IMR-90 (cell line): ENCODE results near the gene GOLIM4. TPM values are rescaled to one million over a fixed set of nuclear protein-coding genes. Genes with fewer than 3 reads are reported as not detected.

Experiments
- ATAC-seq: fragments of 200-7000 bp; cut with Tn5 transposase; 2 replicates; pipeline ENCODE4 v1.9.1; 2020; ENCODE audit warnings: low read depth, mild to moderate bottlenecking, moderate library complexity
- BruUV-seq: library from RNA; stranded (reverse); fragments of 400-500 nt; replicated peaks from 2 replicates; lab custom pipeline; 2021; lab: Mats Ljungman, UMichigan
- CTCF ChIA-PET: fragments of 300-600 bp; formaldehyde crosslinking; extraction: SDS; loops from one replicate; lab custom pipeline; 2021; ENCODE audit warnings: antibody characterized with exemption; lab: Yijun Ruan, JAX
- POLR2A ChIA-PET: fragments of 300-600 bp; sonication (Branson Sonifier 250); formaldehyde crosslinking; loops from one replicate; lab custom pipeline; 2022; ENCODE audit warnings: antibody characterized with exemption; ENCODE audit not compliant: unreplicated experiment; lab: Charles Lee
- DNase-seq: peaks from one replicate; pipeline ENCODE4 v3.0.0; 2013
- H2AFZ ChIP-seq: replicated peaks from 2 replicates; pipeline ENCODE3; 2013; ENCODE audit warnings: low read length, mild to moderate bottlenecking; ENCODE audit not compliant: poor library complexity
- H2AK5ac ChIP-seq: 2 replicates; pipeline ENCODE4 v1.6.1; 2013; ENCODE audit warnings: low read depth, low read length, inconsistent platforms
- H2AK9ac ChIP-seq: replicated peaks from 2 replicates; pipeline ENCODE3; 2013; ENCODE audit warnings: mild to moderate bottlenecking, low read depth, low read length, moderate library complexity; ENCODE audit not compliant: poor library complexity
- H2BK120ac ChIP-seq: 2 replicates; pipeline ENCODE4 v1.6.1; 2013; ENCODE audit warnings: low read depth, low read length, inconsistent platforms
- H2BK15ac ChIP-seq: 3 replicates; pipeline ENCODE4 v1.6.1; 2013; ENCODE audit warnings: low read depth, low read length, inconsistent platforms
- H2BK20ac ChIP-seq: 2 replicates; pipeline ENCODE4 v1.6.1; 2013; ENCODE audit warnings: low read depth, mild to moderate bottlenecking, inconsistent platforms, low read length, moderate library complexity
- H2BK5ac ChIP-seq: 2 replicates; pipeline ENCODE4 v1.6.1; 2013; ENCODE audit warnings: mild to moderate bottlenecking, low read depth, low read length, inconsistent platforms; ENCODE audit not compliant: poor library complexity, severe bottlenecking
- H3K14ac ChIP-seq: replicated peaks from 2 replicates; pipeline ENCODE4 v1.6.1; 2013; ENCODE audit warnings: low read depth, low read length, inconsistent platforms
- H3K18ac ChIP-seq: 2 replicates; pipeline ENCODE4 v1.6.1; 2013; ENCODE audit warnings: low read depth, low read length, control low read depth
- H3K23ac ChIP-seq: 2 replicates; pipeline ENCODE4 v1.6.1; 2013; ENCODE audit warnings: low read depth, low read length, inconsistent platforms
- H3K27ac ChIP-seq: 2 replicates; pipeline ENCODE4 v1.5.1; 2013; ENCODE audit warnings: mild to moderate bottlenecking, control low read depth, low read length; ENCODE audit not compliant: insufficient read depth
- H3K27me3 ChIP-seq: 2 replicates; pipeline ENCODE4 v1.6.1; 2013; ENCODE audit warnings: low read length; ENCODE audit not compliant: control insufficient read depth, insufficient read depth
- H3K36me3 ChIP-seq: 2 replicates; pipeline ENCODE4 v1.6.1; 2013; ENCODE audit warnings: low read length, mixed read lengths; ENCODE audit not compliant: control insufficient read depth, insufficient read depth
- H3K4ac ChIP-seq: 2 replicates; pipeline ENCODE4 v1.6.1; 2013; ENCODE audit warnings: low read depth, low read length, inconsistent platforms
- H3K4me1 ChIP-seq: 2 replicates; pipeline ENCODE4 v1.6.1; 2013; ENCODE audit warnings: low read length, mixed read lengths; ENCODE audit not compliant: control insufficient read depth, insufficient read depth
- H3K4me2 ChIP-seq: 2 replicates; pipeline ENCODE4 v1.6.1; 2013; ENCODE audit warnings: low read depth, mild to moderate bottlenecking, control low read depth, low read length, moderate library complexity
- H3K4me3 ChIP-seq: 2 replicates; pipeline ENCODE4 v1.5.1; 2013; ENCODE audit warnings: low read depth, mild to moderate bottlenecking, control low read depth, low read length, moderate library complexity; ENCODE audit not compliant: insufficient read depth
- H3K56ac ChIP-seq: 2 replicates; pipeline ENCODE4 v1.6.1; 2013; ENCODE audit warnings: low read length, inconsistent platforms; ENCODE audit not compliant: insufficient read depth; ENCODE audit errors: extremely low read depth
- H3K79me1 ChIP-seq, 2 experiments: 2 replicates each; pipeline ENCODE4 v1.6.1; 2013; ENCODE audit warnings: low read length in 2 of 2, inconsistent platforms in 1 of 2, low read depth in 1 of 2
- H3K9ac ChIP-seq: 2 replicates; pipeline ENCODE4 v1.6.1; 2013; ENCODE audit warnings: low read depth, low read length, control low read depth
- H3K9me1 ChIP-seq: 2 replicates; pipeline ENCODE4 v1.6.1; 2013; ENCODE audit warnings: low read length, inconsistent platforms; ENCODE audit not compliant: insufficient read depth
- H3K9me3 ChIP-seq: 2 replicates; pipeline ENCODE4 v1.6.1; 2013; ENCODE audit warnings: low read length; ENCODE audit not compliant: control insufficient read depth, insufficient read depth
- H4K20me1 ChIP-seq: 2 replicates; pipeline ENCODE4 v1.6.1; 2013; ENCODE audit warnings: low read length, inconsistent platforms; ENCODE audit not compliant: insufficient read depth
- H4K5ac ChIP-seq: 2 replicates; pipeline ENCODE4 v1.6.1; 2013; ENCODE audit warnings: mild to moderate bottlenecking, low read depth, low read length, control low read depth
- H4K8ac ChIP-seq, 2 experiments: 2 replicates each; pipeline ENCODE4 v1.6.1; 2013; ENCODE audit warnings: low read depth in 2 of 2, low read length in 2 of 2, control low read depth in 1 of 2, inconsistent platforms in 1 of 2
- H4K91ac ChIP-seq: 2 replicates; pipeline ENCODE4 v1.6.1; 2013; ENCODE audit warnings: low read depth, low read length, inconsistent platforms; ENCODE audit not compliant: insufficient read depth
- CEBPB ChIP-seq: IDR thresholded peaks from 2 replicates; pipeline ENCODE4 v1.6.1; 2012; ENCODE audit warnings: low read depth, low read length, improper control_type of control experiment
- CHD1 ChIP-seq: IDR thresholded peaks from 2 replicates; pipeline ENCODE4 v1.6.1; 2012; ENCODE audit warnings: low read depth, low read length, improper control_type of control experiment
- FOS ChIP-seq: fragments of 150-350 bp; IDR thresholded peaks from 2 replicates; pipeline ENCODE4 v1.6.1; 2016; ENCODE audit warnings: low read depth, low read length
- MAFK ChIP-seq: IDR thresholded peaks from 2 replicates; pipeline ENCODE4 v1.6.1; 2012; ENCODE audit warnings: low read depth, low read length, improper control_type of control experiment
- MAZ ChIP-seq: IDR thresholded peaks from 2 replicates; pipeline ENCODE4 v1.6.1; 2012; ENCODE audit warnings: low read depth, mild to moderate bottlenecking, low read length, improper control_type of control experiment, moderate library complexity, borderline replicate concordance
- MXI1 ChIP-seq: IDR thresholded peaks from 2 replicates; pipeline ENCODE4 v1.6.1; 2012; ENCODE audit warnings: low read depth, mild to moderate bottlenecking, low read length, moderate library complexity, borderline replicate concordance
- NFE2L2 ChIP-seq: fragments of 150-350 bp; IDR thresholded peaks from 2 replicates; pipeline ENCODE4 v1.6.1; 2016; ENCODE audit warnings: low read depth, mild to moderate bottlenecking, low read length
- POLR2A ChIP-seq: IDR thresholded peaks from 2 replicates; pipeline ENCODE4 v1.6.1; 2012; ENCODE audit warnings: mild to moderate bottlenecking, low read depth, low read length
- RAD21 ChIP-seq: IDR thresholded peaks from 2 replicates; pipeline ENCODE4 v1.6.1; 2012; ENCODE audit warnings: low read length, improper control_type of control experiment
- RCOR1 ChIP-seq: IDR thresholded peaks from 2 replicates; pipeline ENCODE4 v1.6.1; 2012; ENCODE audit warnings: mild to moderate bottlenecking, low read length, improper control_type of control experiment; ENCODE audit not compliant: insufficient replicate concordance
- RFX5 ChIP-seq: IDR thresholded peaks from 2 replicates; pipeline ENCODE4 v1.8.0; 2012; ENCODE audit warnings: low read depth, mild to moderate bottlenecking, low read length, moderate library complexity
- SMC3 ChIP-seq: fragments of 150-350 bp; IDR thresholded peaks from 2 replicates; pipeline ENCODE4 v1.6.1; 2016; ENCODE audit warnings: low read depth, mild to moderate bottlenecking, antibody characterized with exemption, low read length, moderate library complexity
- USF2 ChIP-seq: fragments of 150-350 bp; IDR thresholded peaks from 2 replicates; pipeline ENCODE4 v1.6.1; 2017; ENCODE audit warnings: mild to moderate bottlenecking, antibody characterized with exemption, low read length, low read depth
- WGBS, 2 experiments: methylation state at CpG; one replicate each; pipeline versions ENCODE4 v1.1.5 to v1.1.7; 2013; ENCODE audit warnings: missing lambda C conversion rate in 2 of 2; ENCODE audit not compliant: insufficient read length in 1 of 2; ENCODE audit errors: extremely low coverage in 2 of 2; 5-methylcytosine and 5-hydroxymethylcytosine counted together
- dilution Hi-C: fragments of 300-500 bp; cut with HindIII; formaldehyde crosslinking; loops from one replicate; pipeline ENCODE4 v1.14.3; 2018; ENCODE audit warnings: low sequenced_read_pairs; ENCODE audit not compliant: unreplicated experiment
- in situ Hi-C: fragments of 300-500 bp; cut with MboI; formaldehyde crosslinking; loops from 3 replicates; pipeline ENCODE4 v1.14.3; 2019; ENCODE audit warnings: low sequenced_read_pairs, inconsistent platforms, mixed read lengths
- intact Hi-C: fragments of 100-400 bp; cut with micrococcal nuclease; formaldehyde crosslinking; loops from 2 replicates; pipeline ENCODE4 v1.10.0; 2022
- polyA plus RNA-seq, 3 experiments: library from polyadenylated mRNA; depleted of rRNA; stranded (reverse); fragments of >200 nt; gene quantifications; 2 replicates each; pipeline ENCODE4 v1.2.3, GENCODE V29; 2012; ENCODE audit warnings: low replicate concordance in 1 of 3
- total RNA-seq: library from RNA; depleted of rRNA; stranded (reverse); fragments of >200 nt; gene quantifications from 2 replicates; pipeline ENCODE4 v1.2.3, GENCODE V29; 2012
- TF ChIP-seq, protein P1 (sequence below): fragments of 150-350 bp; IDR thresholded peaks from 2 replicates; pipeline ENCODE4 v1.6.1; 2016; ENCODE audit warnings: low read depth, mild to moderate bottlenecking, low read length, moderate library complexity, borderline replicate concordance
- TF ChIP-seq, protein P2 (sequence below): conservative IDR thresholded peaks from 2 replicates; pipeline ENCODE4 v1.5.1; 2012; ENCODE audit warnings: mild to moderate bottlenecking, low read depth, low read length, improper control_type of control experiment

The GOLIM4 gene
- total and polyA plus RNA-seq, 2 of the 4 experiments (the other 2 are of a cell fraction) = 44.6 to 71.2 TPM

DNA sequence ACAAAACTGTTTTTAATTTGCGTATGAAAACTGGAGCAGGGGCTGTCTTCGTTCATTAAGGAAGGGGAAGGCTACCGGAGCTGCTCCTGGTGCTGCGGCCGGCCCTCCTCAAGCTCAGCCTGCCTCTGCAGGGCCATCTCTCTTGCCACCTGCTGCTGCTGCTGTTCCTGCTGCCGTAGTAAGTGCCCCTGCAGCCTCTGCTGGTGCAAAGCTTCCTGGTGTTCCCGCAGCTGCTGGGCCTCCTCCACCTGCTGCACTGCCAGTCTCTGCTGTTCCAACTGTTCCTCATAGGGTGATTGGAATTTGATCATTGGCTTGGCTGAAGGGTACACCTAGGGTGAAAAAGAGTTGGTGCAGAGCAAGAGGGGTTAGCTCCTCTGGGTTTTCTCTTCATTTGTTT lies 66.0 kb downstream of the GOLIM4 start:
- no TSS peak for BruUV-seq
- no peak overlapping the region for H3K4me3 ChIP-seq
- ChIA-PET CTCF (no interaction called here), POLR2A (no interaction called here)
- no peak overlapping the region for H3K9ac ChIP-seq
- no peak overlapping the region for H4K8ac ChIP-seq
- H3K27ac ChIP-seq = no peak overlapping the region
- dilution Hi-C loops = loop anchor here (25.0 kb wide), 1 partner anchor 133 kb away; no protein-coding TSS in a partner anchor
- no peak overlapping the region for H4K5ac ChIP-seq
- H2BK15ac ChIP-seq = no peak overlapping the region
- WGBS, 2 experiments = 80% methylated on average over 1 of the region's 7 CpGs; no CpG with 5 or more reads in 1 of the 2 experiments
- peaks cover 12 to 17% of the 10 kb centered on the region in 2 experiments; a peak in 3 of 4 replicates for H3K79me1 ChIP-seq
- in situ Hi-C loops = no loop called here
- H3K27me3 ChIP-seq = no peaks in the 10 kb centered on the region
- H3K9me3 ChIP-seq = no peaks in the 10 kb centered on the region
- no peak overlapping the region for H3K23ac ChIP-seq
- no peak overlapping the region for H2BK20ac ChIP-seq
- ATAC-seq = no peak
- no peak overlapping the region for H2AFZ ChIP-seq
- H4K20me1 ChIP-seq = no peaks in the 10 kb centered on the region
- no peak overlapping the region for H2BK120ac ChIP-seq
- no peak overlapping the region for H2AK5ac ChIP-seq
- no peak for DNase-seq
- H3K56ac ChIP-seq = no peak overlapping the region
- no peak overlapping the region for H3K18ac ChIP-seq
- TF ChIP-seq, protein P1, sequence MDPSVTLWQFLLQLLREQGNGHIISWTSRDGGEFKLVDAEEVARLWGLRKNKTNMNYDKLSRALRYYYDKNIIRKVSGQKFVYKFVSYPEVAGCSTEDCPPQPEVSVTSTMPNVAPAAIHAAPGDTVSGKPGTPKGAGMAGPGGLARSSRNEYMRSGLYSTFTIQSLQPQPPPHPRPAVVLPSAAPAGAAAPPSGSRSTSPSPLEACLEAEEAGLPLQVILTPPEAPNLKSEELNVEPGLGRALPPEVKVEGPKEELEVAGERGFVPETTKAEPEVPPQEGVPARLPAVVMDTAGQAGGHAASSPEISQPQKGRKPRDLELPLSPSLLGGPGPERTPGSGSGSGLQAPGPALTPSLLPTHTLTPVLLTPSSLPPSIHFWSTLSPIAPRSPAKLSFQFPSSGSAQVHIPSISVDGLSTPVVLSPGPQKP = no peak
- no peak for TF ChIP-seq RFX5
- TF ChIP-seq RAD21 = no peak
- TF ChIP-seq MAZ = no peak
- no peak for TF ChIP-seq NFE2L2
- no peak for TF ChIP-seq SMC3
- no peak for TF ChIP-seq MAFK
- no peak for TF ChIP-seq USF2
- no peak for TF ChIP-seq CHD1
- TF ChIP-seq FOS = no peak
- TF ChIP-seq, protein P2, sequence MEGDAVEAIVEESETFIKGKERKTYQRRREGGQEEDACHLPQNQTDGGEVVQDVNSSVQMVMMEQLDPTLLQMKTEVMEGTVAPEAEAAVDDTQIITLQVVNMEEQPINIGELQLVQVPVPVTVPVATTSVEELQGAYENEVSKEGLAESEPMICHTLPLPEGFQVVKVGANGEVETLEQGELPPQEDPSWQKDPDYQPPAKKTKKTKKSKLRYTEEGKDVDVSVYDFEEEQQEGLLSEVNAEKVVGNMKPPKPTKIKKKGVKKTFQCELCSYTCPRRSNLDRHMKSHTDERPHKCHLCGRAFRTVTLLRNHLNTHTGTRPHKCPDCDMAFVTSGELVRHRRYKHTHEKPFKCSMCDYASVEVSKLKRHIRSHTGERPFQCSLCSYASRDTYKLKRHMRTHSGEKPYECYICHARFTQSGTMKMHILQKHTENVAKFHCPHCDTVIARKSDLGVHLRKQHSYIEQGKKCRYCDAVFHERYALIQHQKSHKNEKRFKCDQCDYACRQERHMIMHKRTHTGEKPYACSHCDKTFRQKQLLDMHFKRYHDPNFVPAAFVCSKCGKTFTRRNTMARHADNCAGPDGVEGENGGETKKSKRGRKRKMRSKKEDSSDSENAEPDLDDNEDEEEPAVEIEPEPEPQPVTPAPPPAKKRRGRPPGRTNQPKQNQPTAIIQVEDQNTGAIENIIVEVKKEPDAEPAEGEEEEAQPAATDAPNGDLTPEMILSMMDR = no peak
- TF ChIP-seq RCOR1 = no peak
- TF ChIP-seq CEBPB = no peak
- no peak for TF ChIP-seq MXI1
- TF ChIP-seq POLR2A = no peak
- no peak overlapping the region for H2BK5ac ChIP-seq
- peaks cover 4% of the 10 kb centered on the region for H3K9me1 ChIP-seq
- no peak overlapping the region for H2AK9ac ChIP-seq
- no peak overlapping the region for H3K4me2 ChIP-seq
- H3K36me3 ChIP-seq = peaks cover 19% of the 10 kb centered on the region
- peaks cover 3% of the 10 kb centered on the region; the same call in 1 of the 2 replicates for H3K4me1 ChIP-seq
- no peak overlapping the region for H3K4ac ChIP-seq
- no peak overlapping the region for H4K91ac ChIP-seq
- H3K14ac ChIP-seq = no peak overlapping the region
- intact Hi-C loops = loop anchor here (5.0 kb wide), 1 partner anchor 87 kb away; no protein-coding TSS in a partner anchor
